ENCODE results near the gene SAP30BP. TPM values are rescaled to one million over a fixed set of nuclear protein-coding genes. Genes with fewer than 3 reads are reported as not detected.

The SAP30BP gene
- total RNA-seq, 4 donors from 2014 or later = 68.2 to 87.2 (median 77.2) TPM

DNA sequence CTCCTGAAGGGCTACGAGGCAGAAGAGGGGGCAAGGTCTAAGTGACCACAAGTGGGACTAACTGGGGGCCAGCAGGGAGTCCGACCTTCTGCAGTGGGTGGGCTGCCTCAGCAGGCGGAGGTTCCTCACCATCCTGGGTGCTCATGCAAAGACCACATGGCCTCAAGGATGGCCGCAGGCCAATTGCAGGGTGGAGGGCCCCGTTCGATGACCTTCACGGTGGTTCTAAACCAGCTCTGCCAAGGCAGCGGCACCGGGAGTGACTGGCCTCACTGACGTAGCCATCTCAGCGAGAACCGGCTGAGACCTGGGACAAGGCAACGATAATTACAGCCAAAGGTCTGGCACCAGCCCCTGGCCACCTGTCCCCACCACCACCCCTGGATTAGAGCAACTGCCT is 28.2 kb upstream of the SAP30BP start:
- H3K4me1 ChIP-seq = peaks cover 0 to 10% (median 6%) of the 10 kb centered on the region in 3 donors
- WGBS, 2 donors (ENCODE audit: low coverage in 1 of 2) = no CpG with 5 or more reads among the region's 13 CpGs
- H3K27me3 ChIP-seq = no peaks in the 10 kb centered on the region
- peaks cover 0 to 53% of the 10 kb centered on the region in 2 donors for H3K36me3 ChIP-seq
- no peaks in the 10 kb centered on the region for H3K9me3 ChIP-seq
- no peak overlapping the region for H3K4me3 ChIP-seq
- ATAC-seq = no peak
- no peak overlapping the region for H3K27ac ChIP-seq
- TF ChIP-seq POLR2AphosphoS5 (IDR thresholded peaks at IDR 0.05) (no peak), POLR2A (IDR thresholded peaks at IDR 0.05) (no peak), CTCF (IDR thresholded peaks at IDR 0.05) (no peak), EP300 (IDR thresholded peaks at IDR 0.05) (no peak)

DNA sequence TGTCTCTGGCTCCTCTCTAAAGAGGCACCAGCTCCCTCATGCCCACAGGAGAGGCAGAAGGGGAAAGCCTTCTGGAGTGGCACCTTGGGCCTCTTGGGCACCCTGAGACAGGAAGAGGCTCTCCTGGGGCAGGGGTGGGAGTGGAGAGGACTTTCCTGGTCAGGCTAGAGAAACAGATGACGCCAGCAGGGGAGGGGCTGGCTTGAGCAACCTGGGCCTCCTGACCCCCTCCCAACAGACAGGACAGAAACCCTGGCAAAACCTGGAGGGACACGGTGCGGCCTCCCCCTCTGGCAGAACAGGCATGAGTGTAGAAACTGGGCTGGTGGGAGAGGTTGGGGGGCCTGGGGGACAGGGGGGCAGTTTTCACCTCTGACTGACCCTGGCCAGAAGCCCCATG is 27.8 kb upstream of the SAP30BP start:
- Histone ChIP-seq H3K36me3 (peaks cover 0 to 55% of the 10 kb centered on the region in 2 donors), H3K27me3 (no peaks in the 10 kb centered on the region), H3K4me3 (no peak overlapping the region), H3K27ac (no peak overlapping the region), H3K4me1 (peaks cover 0 to 5% (median 1%) of the 10 kb centered on the region in 3 donors), H3K9me3 (no peaks in the 10 kb centered on the region)
- ATAC-seq = no peak
- TF ChIP-seq POLR2A (IDR thresholded peaks at IDR 0.05) = no peak
- TF ChIP-seq POLR2AphosphoS5 (IDR thresholded peaks at IDR 0.05) = no peak
- no peak for TF ChIP-seq EP300 (IDR thresholded peaks at IDR 0.05)
- TF ChIP-seq CTCF (IDR thresholded peaks at IDR 0.05) = no peak
- 100% methylated on average over 1 of the region's 3 CpGs; no CpG with 5 or more reads in 1 of the 2 donors for WGBS, 2 donors (ENCODE audit: low coverage in 1 of 2)

- H3K9me3 ChIP-seq = no peaks in the 10 kb centered on the region
- no peak for ATAC-seq
- H3K27me3 ChIP-seq = no peaks in the 10 kb centered on the region
- WGBS, 2 donors (ENCODE audit: low coverage in 1 of 2) = 80% methylated on average over 3 of the region's 30 CpGs; no CpG with 5 or more reads in 1 of the 2 donors
- H3K36me3 ChIP-seq = peaks cover 0 to 55% of the 10 kb centered on the region in 2 donors
- H3K27ac ChIP-seq = no peak overlapping the region
- no peaks in the 10 kb centered on the region for H3K4me1 ChIP-seq
- H3K4me3 ChIP-seq = no peak overlapping the region
- TF ChIP-seq POLR2A (IDR thresholded peaks at IDR 0.05) (no peak), EP300 (IDR thresholded peaks at IDR 0.05) (no peak), POLR2AphosphoS5 (IDR thresholded peaks at IDR 0.05) (no peak)
Observed at GRCh38 chr17:75639771-75640555, 27.2 kb upstream of the SAP30BP start.

- Histone ChIP-seq H3K27ac (no peak overlapping the region), H3K4me3 (no peak overlapping the region), H3K36me3 (peaks cover 0 to 55% of the 10 kb centered on the region in 2 donors), H3K4me1 (no peaks in the 10 kb centered on the region), H3K9me3 (no peaks in the 10 kb centered on the region), H3K27me3 (no peaks in the 10 kb centered on the region)
- no peak for ATAC-seq
- TF ChIP-seq CTCF (IDR thresholded peaks at IDR 0.05) (no peak), POLR2AphosphoS5 (IDR thresholded peaks at IDR 0.05) (no peak), POLR2A (IDR thresholded peaks at IDR 0.05) (no peak), EP300 (IDR thresholded peaks at IDR 0.05) (no peak)
- WGBS, 2 donors (ENCODE audit: low coverage in 1 of 2) = 80% methylated on average over 1 of the region's 13 CpGs; no CpG with 5 or more reads in 1 of the 2 donors
Observed at GRCh38 chr17:75640556-75641119, 26.5 kb upstream of the SAP30BP start.

- no peak for ATAC-seq
- TF ChIP-seq EP300 (IDR thresholded peaks at IDR 0.05) (no peak), POLR2A (IDR thresholded peaks at IDR 0.05) (no peak), POLR2AphosphoS5 (IDR thresholded peaks at IDR 0.05) (no peak), CTCF (IDR thresholded peaks at IDR 0.05) (no peak)
- Histone ChIP-seq H3K9me3 (no peaks in the 10 kb centered on the region), H3K4me1 (no peaks in the 10 kb centered on the region), H3K27me3 (no peaks in the 10 kb centered on the region), H3K27ac (no peak overlapping the region), H3K36me3 (peaks cover 0 to 61% of the 10 kb centered on the region in 2 donors), H3K4me3 (no peak overlapping the region)
- 96% methylated on average over 4 of the region's 9 CpGs; no CpG with 5 or more reads in 1 of the 2 donors for WGBS, 2 donors (ENCODE audit: low coverage in 1 of 2)
Observed at GRCh38 chr17:75641343-75641742, 25.8 kb upstream of the SAP30BP start.

All from gastroesophageal sphincter (tissue), 4 donors.